ENCODE data around the gene SIRT2. TPM values are rescaled to one million over a fixed set of nuclear protein-coding genes. Genes with fewer than 3 reads are reported as not detected.
"Not testable (repeated sequence)": the region's sequence is repeated elsewhere in the genome, so short reads cannot be mapped to it uniquely, and the experiment has no call there.

SIRT2 gene
- total RNA-seq, 1 donor from 2014 or later, result 60.1 TPM

- no peak for DNase-seq
- intact Hi-C loops (cut with DNase I), result no loop called here
- peaks cover 7% of the 10 kb centered on the region for H3K36me3 ChIP-seq
- no peaks in the 10 kb centered on the region for H3K27me3 ChIP-seq (ENCODE audit: low read depth)
- H3K4me3 ChIP-seq, result no peak overlapping the region
- H3K4me1 ChIP-seq, result no peaks in the 10 kb centered on the region
- no peaks in the 10 kb centered on the region for H3K9me3 ChIP-seq
- TF ChIP-seq, protein P1, sequence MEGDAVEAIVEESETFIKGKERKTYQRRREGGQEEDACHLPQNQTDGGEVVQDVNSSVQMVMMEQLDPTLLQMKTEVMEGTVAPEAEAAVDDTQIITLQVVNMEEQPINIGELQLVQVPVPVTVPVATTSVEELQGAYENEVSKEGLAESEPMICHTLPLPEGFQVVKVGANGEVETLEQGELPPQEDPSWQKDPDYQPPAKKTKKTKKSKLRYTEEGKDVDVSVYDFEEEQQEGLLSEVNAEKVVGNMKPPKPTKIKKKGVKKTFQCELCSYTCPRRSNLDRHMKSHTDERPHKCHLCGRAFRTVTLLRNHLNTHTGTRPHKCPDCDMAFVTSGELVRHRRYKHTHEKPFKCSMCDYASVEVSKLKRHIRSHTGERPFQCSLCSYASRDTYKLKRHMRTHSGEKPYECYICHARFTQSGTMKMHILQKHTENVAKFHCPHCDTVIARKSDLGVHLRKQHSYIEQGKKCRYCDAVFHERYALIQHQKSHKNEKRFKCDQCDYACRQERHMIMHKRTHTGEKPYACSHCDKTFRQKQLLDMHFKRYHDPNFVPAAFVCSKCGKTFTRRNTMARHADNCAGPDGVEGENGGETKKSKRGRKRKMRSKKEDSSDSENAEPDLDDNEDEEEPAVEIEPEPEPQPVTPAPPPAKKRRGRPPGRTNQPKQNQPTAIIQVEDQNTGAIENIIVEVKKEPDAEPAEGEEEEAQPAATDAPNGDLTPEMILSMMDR (IDR thresholded peaks at IDR 0.05), result no peak
- no peak overlapping the region for H3K27ac ChIP-seq
- peak; percentile 29 to 38 for ATAC-seq
These were observed 43.2 kb upstream of the SIRT2 start for GRCh38 chr19:38942471-38943181.

GRCh38 chr19:38941979-38942378 lies 42.6 kb upstream of the SIRT2 start:
- TF ChIP-seq, protein P1 (IDR thresholded peaks at IDR 0.05), result no peak
- ATAC-seq, result no peak
- Histone ChIP-seq H3K4me1 (no peaks in the 10 kb centered on the region), H3K27ac (no peak overlapping the region), H3K4me3 (no peak overlapping the region), H3K36me3 (peaks cover 1% of the 10 kb centered on the region), H3K27me3 (ENCODE audit: low read depth) (no peaks in the 10 kb centered on the region), H3K9me3 (no peaks in the 10 kb centered on the region)
- intact Hi-C loops (cut with DNase I), result no loop called here
- no peak for DNase-seq

GRCh38 chr19:38941466-38941865 lies 42.0 kb upstream of the SIRT2 start:
- ATAC-seq; H3K4me3 ChIP-seq; H3K27ac ChIP-seq; DNase-seq; intact Hi-C loops (cut with DNase I); H3K36me3 ChIP-seq; H3K9me3 ChIP-seq; H3K4me1 ChIP-seq; H3K27me3 ChIP-seq (ENCODE audit: low read depth): not testable (repeated sequence)

GRCh38 chr19:38939957-38940356 lies 40.5 kb upstream of the SIRT2 start:
- intact Hi-C loops (cut with DNase I), result no loop called here
- H3K27ac ChIP-seq, result no peak overlapping the region
- no peak for DNase-seq
- no peaks in the 10 kb centered on the region for H3K4me1 ChIP-seq
- H3K9me3 ChIP-seq, result peaks cover 3% of the 10 kb centered on the region
- H3K27me3 ChIP-seq (ENCODE audit: low read depth), result no peaks in the 10 kb centered on the region
- TF ChIP-seq, protein P1 (IDR thresholded peaks at IDR 0.05), result no peak
- no peaks in the 10 kb centered on the region for H3K36me3 ChIP-seq
- no peak overlapping the region for H3K4me3 ChIP-seq
- ATAC-seq, result no peak

GRCh38 chr19:38933544-38933943 lies 34.1 kb upstream of the SIRT2 start:
- no peak overlapping the region for H3K27ac ChIP-seq
- H3K27me3 ChIP-seq (ENCODE audit: low read depth), result no peaks in the 10 kb centered on the region
- H3K36me3 ChIP-seq, result peaks cover 22% of the 10 kb centered on the region
- DNase-seq (no peak), ATAC-seq (no peak)
- H3K9me3 ChIP-seq, result peaks cover 3% of the 10 kb centered on the region
- H3K4me3 ChIP-seq, result no peak overlapping the region
- intact Hi-C loops (cut with DNase I), result no loop called here
- TF ChIP-seq, protein P1 (IDR thresholded peaks at IDR 0.05), result no peak
- H3K4me1 ChIP-seq, result peaks cover 30% of the 10 kb centered on the region

DNA sequence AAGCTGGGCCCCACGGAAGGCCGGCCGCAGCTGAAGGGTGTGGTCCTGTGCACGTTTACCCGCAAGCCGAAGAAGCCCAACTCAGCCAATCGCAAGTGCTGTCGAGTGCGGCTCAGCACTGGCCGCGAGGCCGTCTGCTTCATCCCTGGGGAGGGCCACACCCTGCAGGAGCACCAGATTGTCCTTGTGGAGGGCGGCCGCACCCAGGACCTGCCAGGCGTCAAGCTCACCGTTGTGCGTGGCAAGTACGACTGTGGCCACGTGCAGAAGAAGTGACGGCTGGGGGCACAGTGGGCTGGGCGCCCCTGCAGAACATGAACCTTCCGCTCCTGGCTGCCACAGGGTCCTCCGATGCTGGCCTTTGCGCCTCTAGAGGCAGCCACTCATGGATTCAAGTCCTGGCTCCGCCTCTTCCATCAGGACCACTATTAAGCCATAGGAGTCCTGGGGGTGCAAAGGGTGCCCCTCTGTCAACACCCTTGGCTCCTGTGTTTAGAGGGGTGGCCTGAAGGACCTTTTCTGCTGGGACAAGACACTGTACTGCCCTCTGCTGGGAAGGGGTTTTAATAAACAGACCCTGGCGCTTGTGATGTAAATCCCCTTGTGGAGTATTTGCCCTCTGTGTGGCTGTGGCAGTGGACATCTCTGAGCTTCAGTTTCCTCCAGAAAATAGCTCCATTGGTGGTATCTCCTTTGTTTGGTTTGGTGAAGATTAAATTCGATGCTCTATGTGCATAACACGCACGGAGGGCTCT lies 33.2 kb upstream of the SIRT2 start:
- no peak overlapping the region for H3K4me3 ChIP-seq
- H3K36me3 ChIP-seq, result peaks cover 22% of the 10 kb centered on the region
- intact Hi-C loops (cut with DNase I), result no loop called here

More for the DNA sequence above, 33.2 kb upstream of the SIRT2 start:
- ATAC-seq (no peak), DNase-seq (no peak)
- TF ChIP-seq, protein P1 (IDR thresholded peaks at IDR 0.05), result peak; percentile 26
- Histone ChIP-seq H3K4me1 (peaks cover 30% of the 10 kb centered on the region), H3K9me3 (peaks cover 3% of the 10 kb centered on the region), H3K27me3 (ENCODE audit: low read depth) (no peaks in the 10 kb centered on the region), H3K27ac (no peak overlapping the region)
